HepG2 (cell line): Measurements from ENCODE around the gene ARHGEF38. TPM values are rescaled to one million over a fixed set of nuclear protein-coding genes. Genes with fewer than 3 reads are reported as not detected.

ENCODE experiments used
- ATAC-seq: fragments of 200-7000 bp; cut with Tn5 transposase; 3 replicates; pipeline ENCODE4 v1.9.1; 2020; ENCODE audit warnings: mild to moderate bottlenecking, moderate library complexity
- BruUV-seq: library from RNA; stranded (reverse); fragments of 400-500 nt; replicated peaks from 2 replicates; lab custom pipeline; 2021; lab: Mats Ljungman, UMichigan
- CTCF ChIA-PET: fragments of 300-600 bp; formaldehyde crosslinking; extraction: SDS; loops from one replicate; lab custom pipeline; 2021; ENCODE audit warnings: low total read pairs, inconsistent platforms, low intra/inter-chr PET ratio; lab: Yijun Ruan, JAX
- POLR2A ChIA-PET: fragments of 350-600 bp; sonication (Branson Sonifier 250); formaldehyde crosslinking; loops from one replicate; lab custom pipeline; 2020; ENCODE audit warnings: antibody characterized with exemption, inconsistent platforms; lab: Yijun Ruan, JAX
- DNase-seq: peaks from one replicate; pipeline ENCODE4 v3.0.0-alpha.2; 2015; ENCODE audit warnings: low spot score
- FAIRE-seq: peaks from 3 replicates; lab custom pipeline; 2011; peaks lifted over from hg19 to GRCh38; lab: Jason Lieb, UNC
- H2AFZ ChIP-seq: one replicate; pipeline ENCODE4 v1.6.1; 2011; ENCODE audit warnings: low read length, inconsistent platforms
- H3K27ac ChIP-seq: fragments of 300-600 bp; 3 replicates; pipeline ENCODE4 v1.8.0; 2011; ENCODE audit warnings: mixed run types, mild to moderate bottlenecking, mixed read lengths, low read length, inconsistent platforms; ENCODE audit not compliant: insufficient read depth; ENCODE audit errors: extremely low read length
- H3K27me3 ChIP-seq, 2 experiments: fragments of 200-600 bp in 1 of 2; 2 replicates in 1 of 2; 3 replicates in 1 of 2; pipeline versions ENCODE4 v1.6.0 to v1.8.0; 2011; ENCODE audit warnings: low read length in 2 of 2, mild to moderate bottlenecking in 2 of 2, moderate library complexity in 2 of 2, inconsistent platforms in 1 of 2; ENCODE audit not compliant: insufficient read depth in 2 of 2, control insufficient read depth in 1 of 2
- H3K36me3 ChIP-seq, 2 experiments: fragments of 200-600 bp in 1 of 2; replicated peaks in 1 of 2; 2 replicates in 1 of 2; 3 replicates in 1 of 2; pipeline versions ENCODE4 v1.5.1 to v1.8.0; 2011; ENCODE audit warnings: low read length in 2 of 2, inconsistent platforms in 1 of 2; ENCODE audit not compliant: insufficient read depth in 2 of 2, control insufficient read depth in 1 of 2
- H3K4me1 ChIP-seq: 2 replicates; pipeline ENCODE4 v1.5.1; 2012; ENCODE audit warnings: low read length, inconsistent platforms; ENCODE audit not compliant: insufficient read depth
- H3K4me2 ChIP-seq: 2 replicates; pipeline ENCODE4 v1.6.0; 2011; ENCODE audit warnings: low read depth, low read length, inconsistent platforms
- H3K4me3 ChIP-seq, 3 experiments: fragments of 200-600 bp in 1 of 3; sonication (generic), shearing (Covaris generic) in 1 of 3; replicated peaks in 1 of 3; 2 replicates each; pipeline ENCODE4 v1.5.1; 2011 to 2016; ENCODE audit warnings: low read length in 3 of 3, inconsistent platforms in 2 of 3, low read depth in 2 of 3, mild to moderate bottlenecking in 2 of 3, control low read depth in 1 of 3, mixed read lengths in 1 of 3; ENCODE audit not compliant: insufficient read depth in 1 of 3
- H3K79me2 ChIP-seq: one replicate; pipeline ENCODE4 v1.6.1; 2011; ENCODE audit warnings: low read length, inconsistent platforms; ENCODE audit not compliant: insufficient read depth
- H3K9ac ChIP-seq: 2 replicates; pipeline ENCODE4 v1.6.0; 2011; ENCODE audit warnings: mild to moderate bottlenecking, low read depth, low read length, inconsistent platforms; ENCODE audit not compliant: insufficient read depth
- H3K9me3 ChIP-seq: 2 replicates; pipeline ENCODE4 v1.5.1; 2012; ENCODE audit warnings: mild to moderate bottlenecking, low read length
- H4K20me1 ChIP-seq: 2 replicates; pipeline ENCODE4 v1.6.0; 2011; ENCODE audit warnings: inconsistent platforms, mild to moderate bottlenecking, low read length, moderate library complexity; ENCODE audit not compliant: insufficient read depth
- ATM ChIP-seq: fragments of 450-650 bp; IDR thresholded peaks from 2 replicates; pipeline ENCODE4 v1.7.1; 2017; ENCODE audit warnings: mild to moderate bottlenecking, borderline replicate concordance
- EEA1 ChIP-seq: sonication (generic); formaldehyde crosslinking; IDR thresholded peaks from 2 replicates; pipeline ENCODE4 v1.5.1; 2020; ENCODE audit warnings: mild to moderate bottlenecking, missing genetic modification reagents, borderline replicate concordance
- IRF2 ChIP-seq: IDR thresholded peaks from 2 replicates; pipeline ENCODE4 v1.6.1; 2018; ENCODE audit warnings: missing genetic modification reagents, missing compliant biosample characterization
- JARID2 ChIP-seq: sonication (generic); formaldehyde crosslinking; IDR thresholded peaks from 2 replicates; pipeline ENCODE4 v1.8.1; 2023; ENCODE audit warnings: missing genetic modification reagents, inconsistent platforms; ENCODE audit not compliant: insufficient replicate concordance
- KLF13 ChIP-seq: sonication (generic); formaldehyde crosslinking; IDR thresholded peaks from 2 replicates; pipeline ENCODE4 v1.4.0; 2020; ENCODE audit warnings: mild to moderate bottlenecking, missing genetic modification reagents
- RARG ChIP-seq: sonication (generic); formaldehyde crosslinking; IDR thresholded peaks from 2 replicates; pipeline ENCODE4 v1.4.0; 2020; ENCODE audit warnings: low read depth, mild to moderate bottlenecking, missing genetic modification reagents
- TCF12 ChIP-seq, 2 experiments: fragments of 450-650 bp in 1 of 2; sonication (generic) in 1 of 2; formaldehyde crosslinking in 1 of 2; IDR thresholded peaks; 2 replicates each; pipeline versions ENCODE4 v1.6.1 to v1.8.0; 2017 to 2022; ENCODE audit warnings: antibody characterized with exemption in 1 of 2, mild to moderate bottlenecking in 1 of 2, missing genetic modification reagents in 1 of 2, moderate library complexity in 1 of 2
- TGIF2 ChIP-seq: IDR thresholded peaks from 2 replicates; pipeline ENCODE4 v1.6.1; 2016; ENCODE audit warnings: control low read depth, missing compliant biosample characterization
- ZBTB21 ChIP-seq: sonication (generic); formaldehyde crosslinking; IDR thresholded peaks from 2 replicates; pipeline ENCODE4 v1.4.0; 2020; ENCODE audit warnings: missing genetic modification reagents
- ZNF432 ChIP-seq: sonication (generic); formaldehyde crosslinking; IDR thresholded peaks from 2 replicates; pipeline ENCODE4 v1.5.0; 2020; ENCODE audit warnings: missing genetic modification reagents, mild to moderate bottlenecking, borderline replicate concordance
- ZNF883 ChIP-seq: sonication (generic); formaldehyde crosslinking; IDR thresholded peaks from 2 replicates; pipeline ENCODE4 v1.5.1; 2020; ENCODE audit warnings: mild to moderate bottlenecking, missing genetic modification reagents; ENCODE audit errors: not compliant biosample characterization
- WGBS: methylation state at CpG from one replicate; pipeline ENCODE4 v1.1.6; 2017; ENCODE audit warnings: low lambda C conversion rate; 5-methylcytosine and 5-hydroxymethylcytosine counted together
- in situ Hi-C: cut with HindIII; loops from 2 replicates; pipeline ENCODE4 v1.10.0; 2017; ENCODE audit warnings: low pct_unique_long_range_greater_than_20kb; ENCODE audit not compliant: extremely low pct_ligation_motif_present
- intact Hi-C: fragments of 100-400 bp; cut with micrococcal nuclease; formaldehyde crosslinking; loops from one replicate; pipeline ENCODE4 v1.10.0; 2022; ENCODE audit not compliant: unreplicated experiment
- polyA plus RNA-seq, 8 experiments: library from polyadenylated mRNA; depleted of rRNA in 3 of 8; stranded (reverse) in 7 of 8; unstranded in 1 of 8; fragments of >200 nt; fragmentation: Illumina TruSeq in 4 of 8; extraction: Trizol in 4 of 8; gene quantifications; 2 replicates each; pipeline versions ENCODE4 v1.2.1 to v1.2.3, GENCODE V29; 2011 to 2016; ENCODE audit warnings: low read depth in 4 of 8, missing spikeins in 1 of 8, mixed read lengths in 1 of 8; ENCODE audit not compliant: insufficient read depth in 1 of 8
- total RNA-seq, 5 experiments: library from RNA; depleted of rRNA; stranded (reverse); fragments of >200 nt; fragmentation: Illumina TruSeq; extraction: Trizol; gene quantifications; 2 replicates each; pipeline ENCODE4 v1.2.3, GENCODE V29; 2016; ENCODE audit warnings: low read depth in 1 of 5
- TF ChIP-seq, protein P1 (sequence below): sonication (generic); formaldehyde crosslinking; IDR thresholded peaks from 2 replicates; pipeline ENCODE4 v1.4.0; 2020; ENCODE audit warnings: mild to moderate bottlenecking, missing genetic modification reagents
- TF ChIP-seq, protein P2 (sequence below): sonication (generic); formaldehyde crosslinking; IDR thresholded peaks from 2 replicates; pipeline ENCODE4 v1.4.0; 2020; ENCODE audit warnings: mild to moderate bottlenecking, missing genetic modification reagents, borderline replicate concordance
- TF ChIP-seq, protein P3 (sequence below): IDR thresholded peaks from 2 replicates; pipeline ENCODE4 v1.6.1; 2016; ENCODE audit warnings: low read depth, borderline replicate concordance

Gene ARHGEF38
- total and polyA plus RNA-seq, 2 of the 13 experiments (the other 11 are each of a cell fraction or from before 2014, with no cell fraction given) = not detected

DNA sequence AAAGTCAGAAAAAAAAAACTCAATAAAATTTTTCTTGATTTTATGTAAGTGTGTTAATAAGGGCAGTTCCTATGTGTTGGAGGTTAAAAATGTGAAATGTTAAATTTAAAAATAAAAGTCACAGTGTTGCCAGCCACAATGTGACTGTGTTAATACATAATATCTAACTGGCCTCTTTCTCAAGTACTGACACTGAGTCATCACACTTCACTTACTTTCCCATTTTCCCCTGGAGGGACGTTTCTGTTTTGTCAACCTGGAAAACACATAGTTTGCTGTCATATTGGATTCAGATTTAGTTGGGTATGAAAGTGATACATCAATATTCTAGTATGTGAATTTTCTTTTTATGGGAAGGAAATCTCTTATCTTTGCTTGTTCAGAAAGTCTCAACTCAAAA is 46.4 kb downstream of the ARHGEF38 start:
- ATAC-seq = no peak
- no peaks in the 10 kb centered on the region for H3K9me3 ChIP-seq
- 0% methylated on average over 1 of the region's 1 CpG for WGBS
- no peaks in the 10 kb centered on the region for H3K36me3 ChIP-seq
- no peak overlapping the region for H3K27ac ChIP-seq
- no peak overlapping the region for H3K4me3 ChIP-seq
- no peaks in the 10 kb centered on the region for H3K27me3 ChIP-seq
- H3K79me2 ChIP-seq = no peaks in the 10 kb centered on the region
- no TSS peak for BruUV-seq
- H3K9ac ChIP-seq = no peak overlapping the region
- no peak for DNase-seq
- H3K4me2 ChIP-seq = no peak overlapping the region
- CTCF ChIA-PET = no interaction called here
- H3K4me1 ChIP-seq = peaks cover 9% of the 10 kb centered on the region
- no peak for FAIRE-seq
- POLR2A ChIA-PET = no interaction called here
- intact Hi-C loops (no loop called here), in situ Hi-C loops (no loop called here)
- H4K20me1 ChIP-seq = no peaks in the 10 kb centered on the region
- H2AFZ ChIP-seq = no peak overlapping the region
- TF ChIP-seq, protein P1, sequence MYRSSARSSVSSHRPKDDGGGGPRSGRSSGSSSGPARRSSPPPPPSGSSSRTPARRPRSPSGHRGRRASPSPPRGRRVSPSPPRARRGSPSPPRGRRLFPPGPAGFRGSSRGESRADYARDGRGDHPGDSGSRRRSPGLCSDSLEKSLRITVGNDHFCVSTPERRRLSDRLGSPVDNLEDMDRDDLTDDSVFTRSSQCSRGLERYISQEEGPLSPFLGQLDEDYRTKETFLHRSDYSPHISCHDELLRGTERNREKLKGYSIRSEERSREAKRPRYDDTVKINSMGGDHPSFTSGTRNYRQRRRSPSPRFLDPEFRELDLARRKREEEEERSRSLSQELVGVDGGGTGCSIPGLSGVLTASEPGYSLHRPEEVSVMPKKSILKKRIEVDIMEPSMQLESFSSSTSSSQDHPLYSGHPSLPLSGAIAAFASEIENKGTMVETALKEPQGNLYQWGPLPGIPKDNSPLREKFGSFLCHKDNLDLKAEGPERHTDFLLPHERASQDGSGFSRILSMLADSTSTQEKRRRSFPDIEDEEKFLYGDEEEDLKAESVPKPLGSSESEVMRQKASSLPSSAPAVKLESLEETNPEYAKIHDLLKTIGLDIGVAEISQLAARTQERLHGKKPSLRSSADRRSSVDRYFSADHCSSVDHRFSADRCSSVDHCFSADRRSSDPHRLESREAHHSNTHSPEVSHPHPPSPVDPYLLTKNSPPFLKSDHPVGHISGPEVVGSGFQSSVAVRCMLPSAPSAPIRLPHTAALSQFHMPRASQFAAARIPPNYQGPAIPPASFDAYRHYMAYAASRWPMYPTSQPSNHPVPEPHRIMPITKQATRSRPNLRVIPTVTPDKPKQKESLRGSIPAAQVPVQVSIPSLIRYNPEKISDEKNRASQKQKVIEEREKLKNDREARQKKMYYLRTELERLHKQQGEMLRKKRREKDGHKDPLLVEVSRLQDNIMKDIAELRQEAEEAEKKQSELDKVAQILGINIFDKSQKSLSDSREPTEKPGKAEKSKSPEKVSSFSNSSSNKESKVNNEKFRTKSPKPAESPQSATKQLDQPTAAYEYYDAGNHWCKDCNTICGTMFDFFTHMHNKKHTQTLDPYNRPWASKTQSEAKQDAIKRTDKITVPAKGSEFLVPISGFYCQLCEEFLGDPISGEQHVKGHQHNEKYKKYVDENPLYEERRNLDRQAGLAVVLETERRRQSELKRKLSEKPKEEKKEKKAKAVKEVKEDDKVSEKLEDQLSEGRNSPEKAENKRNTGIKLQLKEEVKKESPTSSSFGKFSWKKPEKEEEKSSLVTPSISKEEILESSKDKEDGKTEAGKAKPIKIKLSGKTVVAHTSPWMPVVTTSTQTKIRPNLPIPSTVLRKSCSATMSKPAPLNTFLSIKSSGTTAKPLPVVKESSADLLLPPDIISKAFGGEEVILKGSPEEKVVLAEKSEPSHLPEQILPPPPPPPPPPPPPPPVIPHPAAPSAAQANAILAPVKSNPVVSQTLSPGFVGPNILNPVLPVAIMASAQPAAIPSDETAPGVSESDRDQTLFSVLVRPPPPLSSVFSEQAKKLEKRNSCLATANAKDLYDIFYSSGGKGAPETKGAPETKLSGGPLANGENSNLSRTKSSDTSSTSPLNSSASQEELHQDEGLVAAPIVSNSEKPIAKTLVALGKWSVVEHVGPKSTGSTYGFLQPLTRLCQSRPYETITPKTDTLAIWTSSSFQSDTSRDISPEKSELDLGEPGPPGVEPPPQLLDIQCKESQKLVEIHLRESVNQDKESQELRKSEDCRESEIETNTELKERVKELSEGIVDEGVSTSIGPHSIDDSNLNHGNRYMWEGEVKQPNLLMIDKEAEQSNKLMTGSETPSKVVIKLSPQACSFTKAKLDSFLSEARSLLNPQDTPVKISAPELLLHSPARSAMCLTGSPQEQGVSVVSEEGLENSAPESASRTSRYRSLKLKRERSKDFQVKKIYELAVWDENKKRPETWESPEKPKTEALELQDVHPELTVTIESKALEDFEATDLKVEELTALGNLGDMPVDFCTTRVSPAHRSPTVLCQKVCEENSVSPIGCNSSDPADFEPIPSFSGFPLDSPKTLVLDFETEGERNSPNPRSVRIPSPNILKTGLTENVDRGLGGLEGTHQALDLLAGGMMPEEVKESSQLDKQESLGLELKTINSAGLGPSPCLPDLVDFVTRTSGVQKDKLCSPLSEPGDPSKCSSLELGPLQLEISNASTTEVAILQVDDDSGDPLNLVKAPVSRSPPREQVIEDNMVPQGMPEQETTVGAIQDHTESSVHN (CRISPR knock-in tag) = no peak
- no peak for TF ChIP-seq KLF13 (CRISPR knock-in tag)
- no peak for TF ChIP-seq RARG
- TF ChIP-seq ZNF432 (CRISPR knock-in tag) = no peak
- TF ChIP-seq TGIF2 (CRISPR knock-in tag) = no peak
- no peak for TF ChIP-seq TCF12 (IDR thresholded peaks at IDR 0.05)
- TF ChIP-seq TCF12 (CRISPR knock-in tag; IDR thresholded peaks at IDR 0.05) = no peak
- TF ChIP-seq, protein P2, sequence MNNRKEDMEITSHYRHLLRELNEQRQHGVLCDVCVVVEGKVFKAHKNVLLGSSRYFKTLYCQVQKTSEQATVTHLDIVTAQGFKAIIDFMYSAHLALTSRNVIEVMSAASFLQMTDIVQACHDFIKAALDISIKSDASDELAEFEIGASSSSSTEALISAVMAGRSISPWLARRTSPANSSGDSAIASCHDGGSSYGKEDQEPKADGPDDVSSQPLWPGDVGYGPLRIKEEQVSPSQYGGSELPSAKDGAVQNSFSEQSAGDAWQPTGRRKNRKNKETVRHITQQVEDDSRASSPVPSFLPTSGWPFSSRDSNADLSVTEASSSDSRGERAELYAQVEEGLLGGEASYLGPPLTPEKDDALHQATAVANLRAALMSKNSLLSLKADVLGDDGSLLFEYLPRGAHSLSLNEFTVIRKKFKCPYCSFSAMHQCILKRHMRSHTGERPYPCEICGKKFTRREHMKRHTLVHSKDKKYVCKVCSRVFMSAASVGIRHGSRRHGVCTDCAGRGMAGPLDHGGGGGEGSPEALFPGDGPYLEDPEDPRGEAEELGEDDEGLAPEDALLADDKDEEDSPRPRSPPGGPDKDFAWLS (CRISPR knock-in tag) = no peak
- no peak for TF ChIP-seq EEA1
- TF ChIP-seq, protein P3, sequence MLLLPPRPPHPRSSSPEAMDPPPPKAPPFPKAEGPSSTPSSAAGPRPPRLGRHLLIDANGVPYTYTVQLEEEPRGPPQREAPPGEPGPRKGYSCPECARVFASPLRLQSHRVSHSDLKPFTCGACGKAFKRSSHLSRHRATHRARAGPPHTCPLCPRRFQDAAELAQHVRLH (CRISPR knock-in tag) = no peak
- TF ChIP-seq ZBTB21 (CRISPR knock-in tag) = no peak
- no peak for TF ChIP-seq ZNF883 (CRISPR knock-in tag)
- no peak for TF ChIP-seq ATM
- no peak for TF ChIP-seq IRF2 (CRISPR knock-in tag)
- TF ChIP-seq JARID2 (CRISPR knock-in tag) = no peak
